HG03039 (cell line): ENCODE measurements around the gene FAM185A.
"Not testable (repeated sequence)": the region's sequence is repeated elsewhere in the genome, so short reads cannot be mapped to it uniquely, and the experiment has no call there.

ENCODE experiments used
- ATAC-seq: cut with Tn5 transposase; IDR thresholded peaks from one replicate; pipeline ENCODE4 v1.9.1; 2021; ENCODE audit warnings: mild to moderate bottlenecking, moderate library complexity; ENCODE audit not compliant: unreplicated experiment

The FAM185A gene

DNA sequence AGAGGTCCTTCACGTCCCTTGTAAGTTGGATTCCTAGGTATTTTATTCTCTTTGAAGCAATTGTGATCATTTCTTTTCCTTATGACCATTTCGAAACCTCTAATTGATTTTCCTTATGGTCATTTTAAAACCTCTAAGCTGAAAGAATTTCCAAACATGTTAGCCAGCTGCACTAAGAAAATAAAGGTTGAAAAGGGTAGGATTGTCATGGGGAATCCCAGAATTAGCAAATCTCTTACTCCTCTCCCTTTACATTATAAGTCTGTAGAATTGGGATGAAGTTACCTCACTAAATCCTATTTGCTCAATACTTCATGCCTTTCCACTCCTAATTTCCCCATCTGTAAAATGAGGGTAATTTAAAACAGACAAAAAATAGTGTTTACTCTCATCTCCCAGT lies 79.5 kb downstream of the FAM185A start:
- no peak for ATAC-seq

DNA sequence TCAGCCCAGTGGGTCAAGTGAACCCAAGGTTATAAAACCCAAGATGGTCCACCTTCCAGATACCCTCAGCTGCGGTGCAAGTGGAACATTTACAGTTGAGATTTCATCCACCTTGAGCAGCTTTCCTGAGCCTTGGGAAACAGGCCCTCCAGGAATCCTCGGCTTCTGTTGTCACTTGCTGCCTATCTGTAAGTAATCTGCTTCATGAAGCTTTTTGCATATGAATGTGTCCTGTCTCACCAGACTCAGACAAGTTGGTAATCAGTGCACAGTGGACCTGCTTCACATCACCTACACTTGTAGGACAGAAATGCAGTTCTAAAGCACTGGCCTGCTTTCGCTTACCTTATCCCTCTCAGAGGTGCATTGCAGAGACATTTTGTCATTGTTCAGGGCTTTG lies 80.3 kb downstream of the FAM185A start:
- no peak for ATAC-seq

DNA sequence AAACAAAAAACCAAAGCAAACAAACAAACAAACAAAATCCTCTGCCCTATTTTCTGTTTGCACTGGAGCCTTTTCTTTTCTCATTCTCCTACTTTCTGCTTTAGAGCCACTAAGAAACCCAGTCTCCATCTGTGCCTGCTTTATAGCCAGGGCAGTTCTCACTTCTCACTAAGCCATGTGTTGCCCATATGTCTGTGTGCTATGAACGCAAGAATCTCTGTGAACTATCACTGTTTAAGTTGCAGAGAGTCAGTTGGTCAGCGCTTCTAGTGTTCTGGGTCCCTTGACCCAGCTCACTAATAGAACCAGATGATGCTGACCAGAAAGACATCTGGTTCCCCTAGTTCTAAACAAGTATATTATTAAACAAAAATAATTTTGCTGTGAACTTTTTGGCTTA lies 81.4 kb downstream of the FAM185A start:
- no peak for ATAC-seq

DNA sequence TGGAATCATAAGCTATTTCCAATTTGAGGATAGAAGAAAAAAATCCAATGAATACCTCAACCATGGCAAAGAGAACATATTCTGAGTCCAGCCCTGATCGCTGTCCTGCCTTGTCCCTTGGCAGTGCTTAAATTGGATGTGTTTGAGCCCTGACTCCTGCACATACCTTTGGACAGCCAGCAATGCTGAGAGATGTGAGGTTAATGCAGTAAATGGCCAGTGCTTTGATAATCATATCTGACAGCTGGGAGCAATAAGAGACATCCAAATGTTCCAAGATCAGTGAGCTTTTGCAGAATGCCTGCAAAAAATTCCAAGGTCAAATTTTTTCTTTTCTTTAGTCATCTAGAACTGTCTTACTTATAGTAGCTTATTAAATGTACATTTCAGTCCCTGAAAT lies 83.9 kb downstream of the FAM185A start:
- ATAC-seq, result no peak

DNA sequence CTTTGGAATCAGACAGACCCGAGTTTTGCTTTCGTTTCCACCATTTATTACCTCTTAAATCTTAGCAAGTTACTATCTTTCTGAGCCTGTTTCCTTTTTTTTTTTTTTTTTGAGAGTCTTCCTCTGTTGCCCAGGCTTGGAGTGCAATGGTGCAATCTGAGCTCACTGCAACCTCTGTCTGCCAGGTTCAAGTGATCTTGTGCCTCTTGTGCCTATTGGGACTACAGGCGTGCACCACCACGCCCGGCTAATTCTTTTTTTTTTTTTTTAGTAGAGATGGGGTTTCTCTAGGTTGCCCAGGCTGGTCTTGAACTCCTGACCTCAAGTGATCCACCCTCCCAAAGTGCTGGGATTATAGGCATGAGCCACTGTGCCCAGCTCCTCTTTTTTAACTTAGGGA lies 84.5 kb downstream of the FAM185A start:
- ATAC-seq, result no peak

DNA sequence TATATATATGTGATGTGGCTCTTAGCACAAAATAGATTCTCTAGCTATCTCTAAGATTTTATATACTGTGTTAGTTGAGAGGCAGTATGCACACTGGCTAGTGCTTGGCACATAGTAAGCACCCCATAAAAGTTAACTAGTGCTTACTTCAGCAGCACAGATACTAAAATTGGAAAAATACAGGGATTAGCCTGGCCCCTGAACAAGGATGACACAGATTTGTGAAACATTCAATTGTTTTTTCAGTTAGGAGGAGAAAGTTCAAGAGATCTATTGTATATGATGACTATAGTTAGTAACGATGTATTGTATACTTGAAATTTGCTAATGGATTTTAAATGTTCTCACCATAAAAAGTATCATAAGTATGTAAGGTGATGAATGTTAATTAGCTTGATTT lies 85.7 kb downstream of the FAM185A start:
- no peak for ATAC-seq

DNA sequence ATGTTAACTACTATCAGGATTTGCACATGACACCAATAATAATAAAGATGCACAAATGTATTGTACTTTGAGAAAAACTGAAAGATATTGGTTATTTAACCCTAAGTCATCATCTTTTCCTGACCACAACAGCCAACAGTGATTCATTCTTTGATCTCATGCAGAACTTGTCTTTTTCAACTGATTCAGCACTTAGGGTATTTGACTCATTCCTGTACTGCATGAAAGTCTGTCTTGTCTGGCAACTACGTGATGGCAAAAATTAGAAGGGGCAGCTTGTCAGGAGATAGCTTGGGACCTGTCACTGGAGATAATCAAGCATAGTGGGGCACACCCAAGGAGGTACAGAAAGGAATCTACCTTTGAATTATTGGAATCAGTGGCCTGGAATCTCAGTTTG lies 86.2 kb downstream of the FAM185A start:
- peak; percentile 93 for ATAC-seq

DNA sequence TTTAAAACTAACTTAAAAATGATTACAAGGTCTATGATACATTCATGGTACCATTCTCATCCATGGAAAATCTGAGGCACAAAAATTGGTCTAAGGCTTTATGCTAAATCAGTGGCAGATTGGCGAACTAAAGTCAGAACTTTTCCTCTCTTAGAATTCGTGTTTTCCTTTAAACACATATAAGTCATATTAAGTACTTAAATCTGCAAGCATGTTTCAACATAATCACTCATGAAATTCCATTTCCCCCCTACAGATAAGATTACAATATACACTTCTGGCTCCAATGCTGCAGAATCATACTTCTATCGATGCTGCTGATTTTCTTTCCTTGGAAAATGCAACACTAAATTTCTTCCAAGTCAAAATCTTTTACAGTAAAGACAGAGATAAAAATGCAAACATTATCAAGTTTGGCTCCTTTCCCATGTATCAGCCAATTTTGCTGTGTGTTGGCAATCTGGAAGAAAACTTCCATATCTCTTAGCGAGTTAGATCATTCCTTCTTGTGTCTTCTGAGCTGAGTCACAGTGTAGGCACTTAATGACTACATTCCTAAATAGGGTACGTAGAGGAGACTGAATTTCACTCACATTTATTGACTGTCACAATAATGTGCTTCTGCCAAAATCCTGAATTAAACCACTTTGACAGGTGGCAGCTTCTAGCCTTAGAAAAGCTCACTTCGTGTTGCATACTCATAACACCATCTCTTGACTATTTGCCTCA lies 87.6 kb downstream of the FAM185A start:
- ATAC-seq, result no peak

DNA sequence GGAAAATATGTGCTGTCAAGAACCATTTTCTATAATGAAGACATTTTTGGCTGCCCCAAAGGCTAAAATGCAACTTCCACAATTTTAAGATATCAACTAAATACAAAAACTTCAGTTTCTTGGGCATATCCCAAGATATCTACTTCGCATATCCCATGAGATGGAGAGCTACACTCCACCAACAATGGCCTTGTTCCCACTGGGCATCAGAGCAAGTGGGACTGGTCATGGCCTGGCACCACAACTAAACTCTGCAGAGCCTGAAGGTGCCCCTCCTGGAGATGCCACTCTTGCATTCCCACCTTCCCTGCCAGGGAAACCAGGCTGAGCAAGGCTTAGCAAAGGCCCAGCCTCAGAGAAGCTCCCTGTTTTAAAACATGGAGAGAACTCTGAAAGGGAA lies 88.2 kb downstream of the FAM185A start:
- ATAC-seq, result no peak

DNA sequence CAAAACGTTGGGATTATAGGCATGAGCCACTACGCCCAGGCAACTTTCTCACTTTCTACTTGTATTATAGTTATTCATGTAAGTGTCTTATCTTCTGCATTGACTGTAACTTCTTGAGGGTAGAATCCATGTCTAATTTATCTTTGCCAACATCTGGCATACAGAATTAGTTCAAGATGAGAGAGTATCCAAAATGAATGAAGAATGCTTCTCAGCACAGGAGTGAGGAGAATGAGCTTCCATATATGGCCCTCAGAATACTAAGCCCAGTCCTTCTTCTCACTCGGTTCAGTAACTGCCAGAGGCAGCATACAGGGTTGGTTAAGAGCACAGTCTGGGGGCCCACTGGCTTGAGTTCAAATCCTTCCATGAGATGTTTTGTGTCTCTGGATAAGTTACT lies 89.0 kb downstream of the FAM185A start:
- no peak for ATAC-seq

DNA sequence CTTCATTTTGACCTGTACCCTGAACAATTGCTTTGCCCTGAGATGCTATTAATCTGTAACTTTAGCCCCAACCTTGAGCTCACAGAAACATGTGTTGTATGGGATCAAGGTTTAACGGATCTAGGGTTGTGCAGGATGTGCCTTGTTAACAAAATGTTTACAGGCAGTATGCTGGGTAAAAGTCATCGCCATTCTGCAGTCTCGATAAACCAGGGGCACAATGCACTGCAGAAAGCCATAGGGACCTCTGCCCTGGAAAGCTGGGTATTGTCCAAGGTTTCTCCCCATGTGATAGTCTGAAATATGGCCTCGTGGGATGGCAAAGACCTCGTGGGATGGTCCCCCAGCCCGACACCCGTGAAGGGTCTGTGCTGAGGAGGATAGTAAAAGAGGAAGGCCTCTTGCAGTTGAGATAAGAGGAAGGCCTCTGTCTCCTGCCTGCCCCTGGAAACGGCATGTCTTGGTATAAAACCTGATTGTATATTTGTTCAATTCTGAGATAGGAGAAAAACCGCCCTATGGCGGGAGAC lies 89.8 kb downstream of the FAM185A start:
- ATAC-seq, result not testable (repeated sequence)

DNA sequence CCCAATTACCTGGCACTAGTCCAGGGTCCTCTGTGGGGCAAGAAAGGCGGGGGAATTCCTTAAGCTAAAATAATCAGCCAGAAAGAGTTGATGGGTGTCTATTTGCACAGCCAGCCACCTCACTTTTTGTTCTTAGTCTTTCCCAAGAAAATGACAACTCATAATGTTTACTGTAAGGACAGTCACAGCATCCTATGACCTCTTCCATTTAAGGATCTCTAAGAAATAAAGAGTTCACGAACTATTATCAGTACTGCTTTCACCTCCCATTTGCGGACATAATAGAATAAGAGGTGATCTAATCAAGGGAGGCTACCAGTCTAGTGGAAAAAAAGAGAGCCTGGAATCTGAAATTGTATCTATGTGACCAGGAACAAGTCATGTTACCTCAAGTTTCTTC lies 91.6 kb downstream of the FAM185A start:
- no peak for ATAC-seq

DNA sequence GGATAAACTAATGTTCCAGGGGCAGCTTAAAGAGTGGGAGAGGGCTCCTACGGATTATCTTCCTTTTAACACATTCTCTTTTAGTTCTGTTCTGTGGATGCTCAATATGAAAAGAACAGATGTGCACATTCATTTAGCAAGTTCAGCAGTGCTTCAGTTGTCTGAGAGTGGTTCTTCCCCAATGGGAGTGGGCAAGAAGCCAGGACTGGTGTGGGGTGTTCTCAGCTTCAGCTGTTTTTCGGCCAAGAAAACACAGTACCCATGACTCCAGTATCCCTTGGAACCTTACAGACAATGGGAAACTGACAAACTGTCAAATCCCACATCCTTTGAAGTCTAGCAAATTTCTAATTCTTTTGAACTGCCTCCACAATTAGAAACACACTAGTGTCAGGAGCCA lies 92.5 kb downstream of the FAM185A start:
- ATAC-seq, result no peak

DNA sequence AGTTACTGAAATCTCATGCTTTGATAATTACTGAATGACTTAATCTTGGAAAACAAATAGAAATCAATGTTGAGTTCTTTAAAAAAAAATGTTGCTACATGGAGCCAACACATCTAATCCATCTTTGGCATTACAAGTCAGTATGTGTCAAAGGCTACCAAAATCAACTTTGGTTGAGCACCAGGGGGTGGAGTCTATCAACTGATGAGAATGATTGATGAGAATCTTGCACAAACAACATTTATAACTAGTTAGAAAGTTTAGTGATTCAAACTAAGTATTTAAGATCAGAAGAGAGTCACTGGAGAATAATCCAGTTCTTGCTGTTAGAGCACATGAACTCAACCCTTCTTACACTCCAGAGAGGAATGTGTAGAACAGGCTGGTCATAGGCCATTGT lies 93.5 kb downstream of the FAM185A start:
- no peak for ATAC-seq

DNA sequence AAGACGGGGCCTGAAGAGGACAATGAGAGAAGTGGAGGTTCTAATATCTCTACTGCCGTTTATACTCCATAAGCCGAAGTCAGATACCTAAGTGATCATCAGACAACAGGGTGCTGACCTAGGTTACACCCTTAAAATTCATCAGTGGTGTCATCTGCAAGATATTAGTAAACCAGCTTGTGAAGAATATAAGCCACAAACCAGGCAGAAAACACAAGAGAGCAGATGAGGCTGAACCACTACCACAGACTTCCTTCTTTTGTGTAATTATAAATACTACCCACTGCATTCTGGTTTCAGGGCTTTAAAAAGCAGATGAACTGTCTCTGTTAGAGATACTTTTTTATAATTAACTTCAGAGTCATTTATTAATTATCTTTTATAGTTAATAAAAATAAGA lies 95.1 kb downstream of the FAM185A start:
- ATAC-seq, result peak; percentile 66

DNA sequence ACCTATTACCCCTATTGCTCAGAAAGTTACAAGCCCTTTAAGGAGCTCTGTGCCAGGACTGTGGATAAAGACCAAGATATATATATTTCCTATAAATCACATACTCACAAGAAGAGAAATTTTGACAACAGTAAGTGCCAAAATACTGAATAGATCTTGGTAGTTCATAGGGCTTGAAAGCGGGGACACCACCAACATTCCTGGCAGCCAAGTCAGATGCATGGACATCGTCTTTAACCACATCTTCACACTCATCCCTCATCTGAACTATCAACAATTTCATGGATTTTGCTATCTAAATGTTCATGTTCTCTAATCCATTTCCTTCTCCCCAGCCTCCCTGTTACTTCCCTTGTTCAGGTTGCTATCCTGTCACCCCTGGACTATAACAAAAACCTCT lies 96.5 kb downstream of the FAM185A start:
- no peak for ATAC-seq

DNA sequence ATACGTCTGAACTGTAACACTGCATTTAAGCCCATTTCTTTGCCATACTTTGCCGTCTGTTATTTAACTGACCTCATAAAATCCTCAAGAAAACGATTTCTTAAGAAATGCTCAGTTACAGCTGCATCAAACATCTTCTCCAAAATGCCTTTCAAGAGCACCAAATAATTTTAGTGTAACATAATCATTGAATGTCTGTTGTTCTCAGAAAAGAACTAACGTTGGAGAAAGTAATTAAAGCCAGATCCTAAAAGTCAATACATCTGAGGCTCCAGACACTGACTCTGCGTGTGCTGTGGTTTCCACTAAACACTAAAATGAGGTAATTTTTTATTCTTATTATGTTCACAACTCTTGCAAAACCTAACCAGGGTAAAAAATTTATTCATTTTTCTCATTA lies 100.3 kb downstream of the FAM185A start:
- ATAC-seq, result no peak

DNA sequence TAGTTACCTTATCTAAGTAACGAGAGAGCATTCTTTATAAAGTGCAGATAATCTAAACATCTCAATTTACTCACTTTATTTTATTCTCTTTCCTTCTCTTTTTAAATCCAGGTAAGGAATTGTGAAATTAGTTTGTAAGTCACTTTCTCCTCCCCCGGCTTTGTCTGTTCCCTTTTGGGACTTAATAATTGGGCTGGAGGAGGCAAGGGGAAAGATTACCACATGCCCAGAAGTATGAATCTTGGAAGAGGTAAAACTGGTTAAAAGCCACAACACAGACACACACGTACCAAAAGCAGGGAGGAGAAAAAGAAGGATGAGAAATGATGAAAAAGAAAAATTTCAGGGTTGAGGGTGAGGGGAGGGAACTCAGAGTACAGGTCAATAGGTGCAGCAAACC lies 100.7 kb downstream of the FAM185A start:
- ATAC-seq, result no peak

DNA sequence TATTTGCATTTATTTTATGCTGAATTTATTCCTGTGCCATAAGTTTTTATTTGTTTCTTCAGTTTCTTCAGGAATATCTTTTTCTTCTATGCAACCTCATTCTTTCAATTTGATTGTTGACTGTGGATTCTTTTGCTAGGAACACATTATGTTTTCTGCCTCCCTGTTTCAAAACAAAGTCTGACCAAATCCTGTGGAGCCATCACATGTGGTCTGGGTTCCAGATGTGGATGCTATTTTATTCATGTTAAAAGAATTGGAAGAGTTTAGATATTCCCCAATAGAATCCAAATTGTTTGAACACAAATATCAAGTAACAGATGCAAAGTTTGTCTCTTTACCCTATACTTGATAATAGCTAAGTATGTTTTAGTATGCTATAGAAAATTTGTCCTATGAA lies 107.2 kb downstream of the FAM185A start:
- no peak for ATAC-seq
